Endothelial cell of umbilical vein (primary cell): ENCODE results near the gene GALNT13. TPM values are rescaled to one million over a fixed set of nuclear protein-coding genes. Genes with fewer than 3 reads are reported as not detected.

Source experiments
- BruUV-seq: library from RNA; stranded (reverse); fragments of 400-500 nt; replicated peaks from 2 replicates; lab custom pipeline; 2021; lab: Mats Ljungman, UMichigan
- CTCF ChIA-PET: fragments of 300-600, 350-600 bp; sonication (Branson Sonifier 250); formaldehyde crosslinking; loops from one replicate; lab custom pipeline; 2021; ENCODE audit warnings: antibody characterized with exemption, inconsistent platforms; lab: Charles Lee
- POLR2A ChIA-PET: fragments of 300-600, 350-600 bp; sonication (Branson Sonifier 250); formaldehyde crosslinking; loops from one replicate; lab custom pipeline; 2021; ENCODE audit warnings: antibody characterized with exemption, inconsistent platforms; lab: Charles Lee
- DNase-seq: peaks from one replicate; pipeline ENCODE4 v3.0.0-alpha.2; 2011; ENCODE audit warnings: low read depth, low spot score
- FAIRE-seq: peaks from 2 replicates; lab custom pipeline; 2011; peaks lifted over from hg19 to GRCh38; lab: Jason Lieb, UNC
- H2AFZ ChIP-seq: 2 replicates; pipeline ENCODE4 v1.6.0; 2012; ENCODE audit warnings: low read depth, low read length, control low read depth, inconsistent platforms
- H3K27ac ChIP-seq: 2 replicates; pipeline ENCODE4 v1.5.1; 2011; ENCODE audit warnings: low read depth, mild to moderate bottlenecking, control low read depth, low read length, moderate library complexity; ENCODE audit not compliant: insufficient read depth
- H3K27me3 ChIP-seq, 2 experiments: 2 replicates each; pipeline versions ENCODE4 v1.6.0 to v1.6.1; 2011; ENCODE audit warnings: low read length in 2 of 2, mixed read lengths in 1 of 2; ENCODE audit not compliant: control insufficient read depth in 2 of 2, insufficient read depth in 2 of 2
- H3K36me3 ChIP-seq, 2 experiments: 2 replicates in 1 of 2; 3 replicates in 1 of 2; pipeline ENCODE4 v1.5.1; 2011; ENCODE audit warnings: low read length in 2 of 2, mild to moderate bottlenecking in 1 of 2, moderate library complexity in 1 of 2; ENCODE audit not compliant: control insufficient read depth in 2 of 2, insufficient read depth in 2 of 2; ENCODE audit errors: extremely low read depth in 1 of 2
- H3K4me1 ChIP-seq: 3 replicates; pipeline ENCODE4 v1.5.1; 2011; ENCODE audit warnings: mild to moderate bottlenecking, low read length; ENCODE audit not compliant: control insufficient read depth, insufficient read depth; ENCODE audit errors: extremely low read depth
- H3K4me2 ChIP-seq: 2 replicates; pipeline ENCODE4 v1.6.1; 2011; ENCODE audit warnings: low read length, control low read depth, mixed read lengths; ENCODE audit not compliant: insufficient read depth
- H3K4me3 ChIP-seq, 3 experiments: fragments of 200-600 bp in 1 of 3; sonication (generic), shearing (Covaris generic) in 1 of 3; replicated peaks in 1 of 3; 2 replicates each; pipeline ENCODE4 v1.5.1; 2011 to 2016; ENCODE audit warnings: control low read depth in 3 of 3, low read length in 3 of 3, mild to moderate bottlenecking in 2 of 3, inconsistent platforms in 1 of 3, low read depth in 1 of 3, moderate library complexity in 1 of 3; ENCODE audit not compliant: insufficient read depth in 1 of 3
- H3K79me2 ChIP-seq: 2 replicates; pipeline ENCODE4 v1.6.0; 2012; ENCODE audit warnings: low read length, inconsistent platforms; ENCODE audit not compliant: control insufficient read depth, insufficient read depth
- H3K9ac ChIP-seq: replicated peaks from 2 replicates; pipeline ENCODE3; 2011; ENCODE audit warnings: low read length, control low read depth; ENCODE audit not compliant: insufficient read depth; ENCODE audit errors: extremely low read depth
- H3K9me1 ChIP-seq: replicated peaks from 3 replicates; pipeline ENCODE4 v1.6.0; 2011; ENCODE audit warnings: mild to moderate bottlenecking, low read length; ENCODE audit not compliant: control insufficient read depth, insufficient read depth; ENCODE audit errors: extremely low read depth
- H3K9me3 ChIP-seq: replicated peaks from 2 replicates; pipeline ENCODE4 v1.5.1; 2012; ENCODE audit warnings: low read length, inconsistent platforms; ENCODE audit not compliant: control insufficient read depth, insufficient read depth
- H4K20me1 ChIP-seq: replicated peaks from 2 replicates; pipeline ENCODE3; 2011; ENCODE audit warnings: mild to moderate bottlenecking, low read length; ENCODE audit not compliant: control insufficient read depth, insufficient read depth; ENCODE audit errors: extremely low read depth
- EZH2 ChIP-seq: IDR thresholded peaks from 2 replicates; pipeline ENCODE4 v1.6.1; 2012; ENCODE audit warnings: borderline replicate concordance, low read depth, mild to moderate bottlenecking, moderate library complexity, low read length, inconsistent platforms; ENCODE audit not compliant: severe bottlenecking
- FOS ChIP-seq: IDR thresholded peaks from 2 replicates; pipeline ENCODE4 v1.6.1; 2011; ENCODE audit warnings: mild to moderate bottlenecking, low read length, moderate library complexity, borderline replicate concordance; ENCODE audit not compliant: insufficient read depth
- GATA2 ChIP-seq: IDR thresholded peaks from 2 replicates; pipeline ENCODE4 v1.7.0; 2011; ENCODE audit warnings: low read depth, mild to moderate bottlenecking, moderate library complexity, mixed read lengths, low read length; ENCODE audit not compliant: insufficient read length, insufficient read depth
- JUN ChIP-seq: IDR thresholded peaks from 2 replicates; pipeline ENCODE4 v1.6.1; 2011; ENCODE audit warnings: borderline replicate concordance, low read depth; ENCODE audit not compliant: insufficient read length, insufficient read depth
- MAX ChIP-seq: IDR thresholded peaks from 2 replicates; pipeline ENCODE4 v1.6.1; 2011; ENCODE audit not compliant: insufficient read depth, insufficient read length
- MYC ChIP-seq: IDR thresholded peaks from one replicate; pipeline ENCODE4 v1.6.1; 2011; ENCODE audit warnings: mild to moderate bottlenecking, low read depth, low read length
- POLR2A ChIP-seq: IDR thresholded peaks from 2 replicates; pipeline ENCODE4 v1.6.1; 2012; ENCODE audit warnings: low read depth, mild to moderate bottlenecking, control low read depth, low read length
- POLR2AphosphoS5 ChIP-seq: IDR thresholded peaks from 2 replicates; pipeline ENCODE4 v1.6.1; 2012; ENCODE audit warnings: low read depth, mild to moderate bottlenecking, control low read depth, low read length, moderate library complexity; ENCODE audit not compliant: insufficient read depth
- dilution Hi-C: fragments of 300-500 bp; cut with MboI; formaldehyde crosslinking; loops from one replicate; pipeline ENCODE4 v1.15.0; 2019; ENCODE audit warnings: low sequenced_read_pairs; ENCODE audit not compliant: extremely low pct_ligation_motif_present
- intact Hi-C: fragments of 100-400 bp; cut with micrococcal nuclease; formaldehyde crosslinking; loops from one replicate; pipeline ENCODE4 v1.10.0; 2022
- polyA plus RNA-seq, 4 experiments: library from polyadenylated mRNA; depleted of rRNA in 3 of 4; stranded (reverse) in 3 of 4; unstranded in 1 of 4; fragments of >200 nt; gene quantifications; 2 replicates each; pipeline versions ENCODE4 v1.2.1 to v1.2.3, GENCODE V29; 2011 to 2012; ENCODE audit warnings: missing spikeins in 1 of 4
- total RNA-seq: library from RNA; stranded (reverse); gene quantifications from 2 replicates; pipeline ENCODE4 v1.2.3, GENCODE V29; 2021
- TF ChIP-seq, protein P1 (sequence below), 2 donors: IDR thresholded peaks; 1 replicate in 1 of 2; 2 replicates in 1 of 2; pipeline ENCODE4 v1.5.1; 2011; ENCODE audit warnings: low read length in 2 of 2, mild to moderate bottlenecking in 2 of 2, moderate library complexity in 2 of 2, control low read depth in 1 of 2, inconsistent platforms in 1 of 2, low read depth in 1 of 2; ENCODE audit not compliant: insufficient read depth in 1 of 2; ENCODE audit errors: extremely low read depth in 1 of 2

GALNT13 gene
- total and polyA plus RNA-seq, 2 donors (not counting 3 experiments of a cell fraction or from before 2014, with no cell fraction given), result 0.06 TPM; not detected in 1

DNA sequence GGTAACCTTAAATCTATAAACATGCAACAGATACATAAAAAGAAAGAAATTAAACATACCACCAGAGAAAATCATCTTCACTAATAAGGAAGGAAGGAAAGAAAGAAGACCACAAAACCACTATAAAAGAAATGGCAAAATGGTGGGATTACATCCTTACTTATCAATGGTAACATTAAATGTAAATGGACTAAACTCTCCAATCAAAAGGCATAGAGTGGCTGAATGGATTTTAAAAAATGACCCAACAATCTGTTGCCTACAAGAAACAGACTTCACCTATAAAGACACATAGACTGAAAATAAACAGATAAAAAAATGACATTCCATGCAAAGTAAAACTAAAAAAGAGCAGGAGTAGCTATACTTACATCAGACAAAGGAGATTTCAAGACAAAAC is 195.4 kb downstream of the GALNT13 start:
- Histone ChIP-seq H4K20me1 (no peaks in the 10 kb centered on the region), H3K4me1 (no peaks in the 10 kb centered on the region), H3K27me3 (no peaks in the 10 kb centered on the region), H3K9me1 (no peaks in the 10 kb centered on the region), H2AFZ (no peak overlapping the region), H3K4me2 (no peak overlapping the region), H3K36me3 (no peaks in the 10 kb centered on the region), H3K9ac (no peak overlapping the region), H3K9me3 (no peaks in the 10 kb centered on the region), H3K79me2 (no peaks in the 10 kb centered on the region), H3K4me3 (no peak overlapping the region), H3K27ac (no peak overlapping the region)
- FAIRE-seq (no peak), DNase-seq (no peak)
- TF ChIP-seq MYC, result no peak
- no peak for TF ChIP-seq FOS
- TF ChIP-seq JUN, result no peak
- TF ChIP-seq MAX, result no peak
- dilution Hi-C loops, result no loop called here
- BruUV-seq, result no TSS peak
- intact Hi-C loops, result no loop called here
- ChIA-PET CTCF (no interaction called here), POLR2A (no interaction called here)

DNA sequence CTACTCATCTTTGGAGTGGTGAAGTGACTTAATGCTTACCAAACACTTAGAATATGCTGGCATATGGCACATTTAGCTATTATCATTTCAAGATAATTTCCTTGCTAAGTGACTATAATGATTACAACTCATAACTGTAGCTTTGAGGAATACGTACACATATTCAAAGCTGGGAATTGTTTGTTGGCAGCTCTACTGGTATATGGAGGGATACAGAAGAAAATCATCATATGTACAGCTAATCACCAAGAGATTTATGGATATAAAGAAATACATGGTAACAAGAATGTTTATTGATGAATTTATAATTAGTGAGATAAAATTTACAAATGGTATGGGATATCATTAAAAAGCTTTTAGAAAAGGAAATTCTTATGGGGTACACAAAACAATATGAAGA is 207.2 kb downstream of the GALNT13 start:
- FAIRE-seq, result no peak
- DNase-seq, result no peak
- no peaks in the 10 kb centered on the region for H3K27me3 ChIP-seq
- H3K9ac ChIP-seq, result no peak overlapping the region
- dilution Hi-C loops (no loop called here), intact Hi-C loops (no loop called here)
- no peaks in the 10 kb centered on the region for H3K9me1 ChIP-seq
- H3K4me1 ChIP-seq, result no peaks in the 10 kb centered on the region
- no peaks in the 10 kb centered on the region for H4K20me1 ChIP-seq
- H3K4me2 ChIP-seq, result no peak overlapping the region
- H3K9me3 ChIP-seq, result no peaks in the 10 kb centered on the region
- ChIA-PET POLR2A (no interaction called here), CTCF (no interaction called here)
- TF ChIP-seq MYC (no peak), EZH2 (no peak), POLR2A (no peak), JUN (no peak), POLR2AphosphoS5 (no peak), FOS (no peak), MAX (no peak), GATA2 (no peak)
- TF ChIP-seq, protein P1, sequence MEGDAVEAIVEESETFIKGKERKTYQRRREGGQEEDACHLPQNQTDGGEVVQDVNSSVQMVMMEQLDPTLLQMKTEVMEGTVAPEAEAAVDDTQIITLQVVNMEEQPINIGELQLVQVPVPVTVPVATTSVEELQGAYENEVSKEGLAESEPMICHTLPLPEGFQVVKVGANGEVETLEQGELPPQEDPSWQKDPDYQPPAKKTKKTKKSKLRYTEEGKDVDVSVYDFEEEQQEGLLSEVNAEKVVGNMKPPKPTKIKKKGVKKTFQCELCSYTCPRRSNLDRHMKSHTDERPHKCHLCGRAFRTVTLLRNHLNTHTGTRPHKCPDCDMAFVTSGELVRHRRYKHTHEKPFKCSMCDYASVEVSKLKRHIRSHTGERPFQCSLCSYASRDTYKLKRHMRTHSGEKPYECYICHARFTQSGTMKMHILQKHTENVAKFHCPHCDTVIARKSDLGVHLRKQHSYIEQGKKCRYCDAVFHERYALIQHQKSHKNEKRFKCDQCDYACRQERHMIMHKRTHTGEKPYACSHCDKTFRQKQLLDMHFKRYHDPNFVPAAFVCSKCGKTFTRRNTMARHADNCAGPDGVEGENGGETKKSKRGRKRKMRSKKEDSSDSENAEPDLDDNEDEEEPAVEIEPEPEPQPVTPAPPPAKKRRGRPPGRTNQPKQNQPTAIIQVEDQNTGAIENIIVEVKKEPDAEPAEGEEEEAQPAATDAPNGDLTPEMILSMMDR (IDR thresholded peaks at IDR 0.05; ENCODE audit: extremely low read depth in 1 of 2, insufficient read depth in 1 of 2, low read depth in 1 of 2, low read length in 2 of 2), result no peak
- no peaks in the 10 kb centered on the region for H3K79me2 ChIP-seq
- H3K36me3 ChIP-seq, result no peaks in the 10 kb centered on the region
- no peak overlapping the region for H2AFZ ChIP-seq
- BruUV-seq, result no TSS peak
- no peak overlapping the region for H3K27ac ChIP-seq
- no peak overlapping the region for H3K4me3 ChIP-seq
